H1 (cell line): ENCODE measurements around the gene SESN2. TPM values are rescaled to one million over a fixed set of nuclear protein-coding genes. Genes with fewer than 3 reads are reported as not detected.

Experiments
- BRCA1 ChIP-seq: IDR thresholded peaks from 2 replicates; pipeline ENCODE4 v1.6.1; 2012; ENCODE audit warnings: low read depth, low read length, improper control_type of control experiment
- CTBP2 ChIP-seq: IDR thresholded peaks from 2 replicates; pipeline ENCODE4 v1.7.0; 2011; ENCODE audit warnings: borderline replicate concordance, mild to moderate bottlenecking, moderate library complexity, mixed read lengths, low read length; ENCODE audit not compliant: insufficient read depth, insufficient read length
- E2F6 ChIP-seq: IDR thresholded peaks from 2 replicates; pipeline ENCODE4 v1.6.1; 2012; ENCODE audit warnings: inconsistent platforms
- POLR2A ChIP-seq, 2 experiments: IDR thresholded peaks; 1 replicate in 1 of 2; 2 replicates in 1 of 2; pipeline ENCODE4 v1.6.1; 2011; ENCODE audit warnings: low read depth in 2 of 2, low read length in 2 of 2, mild to moderate bottlenecking in 2 of 2; ENCODE audit errors: control extremely low read depth in 1 of 2
- polyA plus RNA-seq, 7 experiments: library from polyadenylated mRNA; depleted of rRNA in 3 of 7; stranded (reverse) in 5 of 7; unstranded in 2 of 7; fragments of >200 nt in 5 of 7; fragments of 200-250 nt in 2 of 7; gene quantifications; 1 replicate in 5 of 7; 2 replicates in 1 of 7; 4 replicates in 1 of 7; pipeline versions ENCODE4 v1.2.1 to v1.2.3, GENCODE V29; 2011 to 2013; ENCODE audit warnings: missing spikeins in 2 of 7, mixed read lengths in 2 of 7
- total RNA-seq: library from RNA; stranded (reverse); fragmentation: NEBNext Ultra II Directional; extraction: Animal tissue kit (Norgen Biotek cat#: 25700); gene quantifications from 2 replicates; pipeline ENCODE4 v1.2.1, GENCODE V29; 2021

Gene SESN2
- total and polyA plus RNA-seq, 2 of the 8 experiments (the other 6 are each of a cell fraction or from before 2014, with no cell fraction given), result 25.1 to 33.0 TPM

- TF ChIP-seq E2F6, result no peak
- no peak for TF ChIP-seq BRCA1
- TF ChIP-seq CTBP2, result no peak
- TF ChIP-seq POLR2A (IDR thresholded peaks at IDR 0.05; ENCODE audit: control extremely low read depth in 1 of 2, low read depth in 2 of 2, low read length in 2 of 2), result no peak
- TF ChIP-seq, all 59 proteins: peak for 0
These were observed 39.1 kb downstream of the SESN2 start (continued) for GRCh38 chr1:28298438-28298837.
